ENCODE measurements around the gene SPATS2.

Gene SPATS2

GRCh38 chr12:49558526-49558925 lies 191.3 kb downstream of the SPATS2 start:
- ATAC-seq: no peak
- H3K36me3 Mint-ChIP-seq: peaks cover 58% of the 10 kb centered on the region
- H3K27ac Mint-ChIP-seq: peak overlapping the region; percentile 10
- DNase-seq (ENCODE audit: low spot score in 2 of 2): no peak
- H3K4me1 Mint-ChIP-seq: peaks cover 6% of the 10 kb centered on the region
- no peak overlapping the region for H3K4me3 Mint-ChIP-seq
- no peaks in the 10 kb centered on the region for H3K9me3 Mint-ChIP-seq

GRCh38 chr12:49559011-49559675 lies 191.9 kb downstream of the SPATS2 start:
- DNase-seq (ENCODE audit: low spot score in 2 of 2): no peak
- ATAC-seq: no peak
- peak overlapping the region; percentile 45 for H3K27ac Mint-ChIP-seq
- peaks cover 12% of the 10 kb centered on the region for H3K4me1 Mint-ChIP-seq
- H3K9me3 Mint-ChIP-seq: no peaks in the 10 kb centered on the region
- no peak overlapping the region for H3K4me3 Mint-ChIP-seq
- peaks cover 65% of the 10 kb centered on the region for H3K36me3 Mint-ChIP-seq

GRCh38 chr12:49560695-49561094 lies 193.4 kb downstream of the SPATS2 start:
- Mint-ChIP-seq H3K4me1 (peaks cover 28% of the 10 kb centered on the region), H3K9me3 (no peaks in the 10 kb centered on the region), H3K36me3 (peaks cover 80% of the 10 kb centered on the region), H3K27ac (peak overlapping the region; percentile 13), H3K4me3 (no peak overlapping the region)
- DNase-seq (ENCODE audit: low spot score in 2 of 2) (no peak), ATAC-seq (no peak)

GRCh38 chr12:49562233-49562632 lies 195.0 kb downstream of the SPATS2 start:
- Mint-ChIP-seq H3K9me3 (no peaks in the 10 kb centered on the region), H3K4me3 (no peak overlapping the region), H3K4me1 (peaks cover 33% of the 10 kb centered on the region), H3K27ac (peak overlapping the region; percentile 13), H3K36me3 (peaks cover 85% of the 10 kb centered on the region)
- ATAC-seq: no peak
- no peak for DNase-seq (ENCODE audit: low spot score in 2 of 2)

- no peak for DNase-seq (ENCODE audit: low spot score in 2 of 2)
- Mint-ChIP-seq H3K27ac (no peak overlapping the region), H3K9me3 (no peaks in the 10 kb centered on the region), H3K4me3 (no peak overlapping the region), H3K4me1 (peaks cover 39% of the 10 kb centered on the region), H3K36me3 (peaks cover 88% of the 10 kb centered on the region)
- ATAC-seq: no peak
These were observed 195.6 kb downstream of the SPATS2 start for GRCh38 chr12:49562831-49563230.

- Mint-ChIP-seq H3K9me3 (no peaks in the 10 kb centered on the region), H3K27ac (peak overlapping the region; percentile 81), H3K36me3 (peaks cover 82% of the 10 kb centered on the region), H3K4me3 (no peak overlapping the region), H3K4me1 (peaks cover 50% of the 10 kb centered on the region)
- DNase-seq (ENCODE audit: low spot score in 2 of 2): no peak
- ATAC-seq: no peak
These were observed 196.9 kb downstream of the SPATS2 start for GRCh38 chr12:49563951-49564685.

- peak overlapping the region; percentile 98 for H3K4me3 Mint-ChIP-seq
- peaks cover 74% of the 10 kb centered on the region for H3K36me3 Mint-ChIP-seq
- H3K4me1 Mint-ChIP-seq: peaks cover 50% of the 10 kb centered on the region
- H3K27ac Mint-ChIP-seq: peak overlapping the region; percentile 81
- H3K9me3 Mint-ChIP-seq: no peaks in the 10 kb centered on the region
- DNase-seq (ENCODE audit: low spot score in 2 of 2) (no peak), ATAC-seq (no peak)
These were observed 197.6 kb downstream of the SPATS2 start for GRCh38 chr12:49564686-49565405.

GRCh38 chr12:49565406-49566265 lies 198.4 kb downstream of the SPATS2 start:
- ATAC-seq (no peak), DNase-seq (ENCODE audit: low spot score in 2 of 2) (no peak)
- Mint-ChIP-seq H3K4me3 (peak overlapping the region; percentile 98), H3K9me3 (no peaks in the 10 kb centered on the region), H3K27ac (peak overlapping the region; percentile 81), H3K36me3 (peaks cover 66% of the 10 kb centered on the region), H3K4me1 (peaks cover 52% of the 10 kb centered on the region)

- Mint-ChIP-seq H3K4me3 (peak overlapping the region; percentile 98), H3K9me3 (no peaks in the 10 kb centered on the region), H3K36me3 (peaks cover 59% of the 10 kb centered on the region), H3K27ac (no peak overlapping the region), H3K4me1 (peaks cover 54% of the 10 kb centered on the region)
- DNase-seq (ENCODE audit: low spot score in 2 of 2) (no peak), ATAC-seq (no peak)
These were observed 199.1 kb downstream of the SPATS2 start for GRCh38 chr12:49566361-49566760.

GRCh38 chr12:49567302-49567610 lies 200.0 kb downstream of the SPATS2 start:
- Mint-ChIP-seq H3K36me3 (peaks cover 50% of the 10 kb centered on the region), H3K4me3 (peak overlapping the region; percentile 98), H3K4me1 (peaks cover 62% of the 10 kb centered on the region), H3K27ac (peak overlapping the region; percentile 99), H3K9me3 (no peaks in the 10 kb centered on the region)
- DNase-seq (ENCODE audit: low spot score in 2 of 2): no peak
- peak; percentile 26 for ATAC-seq

GRCh38 chr12:49567611-49568441 lies 200.6 kb downstream of the SPATS2 start, which contains the start of gene MCRS1:
Gene MCRS1 (minus strand): TSS chr12:49568142. CDS start chr12:49566731, 1,411 bp downstream.
- peak within 1 kb of the TSS; percentile 99 for H3K27ac Mint-ChIP-seq
- H3K9me3 Mint-ChIP-seq: no peaks in the 10 kb centered on the region
- H3K4me3 Mint-ChIP-seq: peak within 1 kb of the TSS; percentile 98
- H3K36me3 Mint-ChIP-seq: peaks cover 44% of the 10 kb centered on the region
- peak; percentile 92 for ATAC-seq
- peak; percentile 85 to 95 for DNase-seq (ENCODE audit: low spot score in 2 of 2)
- peaks cover 62% of the 10 kb centered on the region for H3K4me1 Mint-ChIP-seq

- DNase-seq (ENCODE audit: low spot score in 2 of 2) (no peak), ATAC-seq (peak; percentile 51)
These were observed 201.3 kb downstream of the SPATS2 start for GRCh38 chr12:49568442-49569162.

More at GRCh38 chr12:49568442-49569162, 201.3 kb downstream of the SPATS2 start:
- H3K4me1 Mint-ChIP-seq: peaks cover 62% of the 10 kb centered on the region
- peak overlapping the region; percentile 99 for H3K27ac Mint-ChIP-seq
- H3K4me3 Mint-ChIP-seq: peak overlapping the region; percentile 98
- no peaks in the 10 kb centered on the region for H3K9me3 Mint-ChIP-seq
- H3K36me3 Mint-ChIP-seq: peaks cover 40% of the 10 kb centered on the region
